HEK293T (cell line): ENCODE measurements around the gene AOC1.

Experiments
- BHLHE40 ChIP-seq: fragments of 450-650 bp; IDR thresholded peaks from 2 replicates; pipeline ENCODE4 v1.6.1; 2016; ENCODE audit warnings: mild to moderate bottlenecking, moderate library complexity, borderline replicate concordance
- ELF4 ChIP-seq: fragments of 450-650 bp; IDR thresholded peaks from 2 replicates; pipeline ENCODE4 v1.6.1; 2017; ENCODE audit warnings: antibody characterized with exemption
- FOXA1 ChIP-seq: fragments of 450-650 bp; IDR thresholded peaks from 2 replicates; pipeline ENCODE4 v1.6.1; 2016; ENCODE audit warnings: mild to moderate bottlenecking
- FOXK2 ChIP-seq: fragments of 450-650 bp; IDR thresholded peaks from 2 replicates; pipeline ENCODE4 v1.6.1; 2016; ENCODE audit warnings: mild to moderate bottlenecking
- FOXM1 ChIP-seq: fragments of 450-650 bp; IDR thresholded peaks from 2 replicates; pipeline ENCODE4 v1.6.1; 2017; ENCODE audit warnings: mild to moderate bottlenecking, borderline replicate concordance
- LEF1 ChIP-seq: fragments of 450-650 bp; IDR thresholded peaks from 2 replicates; pipeline ENCODE4 v1.6.1; 2017; ENCODE audit warnings: mild to moderate bottlenecking, borderline replicate concordance
- SP1 ChIP-seq: fragments of 450-650 bp; IDR thresholded peaks from 2 replicates; pipeline ENCODE4 v1.6.1; 2017
- SUZ12 ChIP-seq: fragments of 450-650 bp; IDR thresholded peaks from 2 replicates; pipeline ENCODE4 v1.6.1; 2016; ENCODE audit warnings: mild to moderate bottlenecking
- TARDBP ChIP-seq: fragments of 450-650 bp; IDR thresholded peaks from 2 replicates; pipeline ENCODE4 v1.6.1; 2016
- ZNF384 ChIP-seq: fragments of 450-650 bp; IDR thresholded peaks from 2 replicates; pipeline ENCODE4 v1.6.1; 2016
- TF ChIP-seq, protein P1 (sequence below): fragments of 450-650 bp; IDR thresholded peaks from 2 replicates; pipeline ENCODE4 v1.6.1; 2016

DNA sequence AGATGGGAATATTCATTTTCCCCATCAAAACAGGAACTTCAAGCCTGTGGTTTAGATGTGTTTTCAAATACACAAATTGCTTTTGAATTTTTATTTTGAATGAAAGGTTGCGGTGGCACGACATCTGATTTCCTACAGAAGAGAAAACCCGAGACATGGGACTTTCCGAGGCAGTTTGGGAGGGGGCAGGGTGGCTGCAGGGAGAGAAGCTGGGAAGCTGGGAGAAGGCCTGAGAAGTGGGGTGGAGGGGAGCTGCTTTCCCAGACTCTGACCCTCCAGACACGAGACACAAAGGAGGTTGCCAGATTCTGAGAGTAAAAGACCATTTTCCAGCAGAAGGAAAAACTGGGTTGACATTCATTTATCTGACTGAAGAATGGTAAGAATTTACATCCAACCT lies 32.2 kb upstream of the AOC1 start:
- TF ChIP-seq BHLHE40 (no peak), ELF4 (no peak), FOXK2 (no peak), SUZ12 (no peak), ZNF384 (no peak), SP1 (no peak), FOXM1 (no peak), FOXA1 (no peak), LEF1 (no peak), TARDBP (no peak)
- TF ChIP-seq, protein P1, sequence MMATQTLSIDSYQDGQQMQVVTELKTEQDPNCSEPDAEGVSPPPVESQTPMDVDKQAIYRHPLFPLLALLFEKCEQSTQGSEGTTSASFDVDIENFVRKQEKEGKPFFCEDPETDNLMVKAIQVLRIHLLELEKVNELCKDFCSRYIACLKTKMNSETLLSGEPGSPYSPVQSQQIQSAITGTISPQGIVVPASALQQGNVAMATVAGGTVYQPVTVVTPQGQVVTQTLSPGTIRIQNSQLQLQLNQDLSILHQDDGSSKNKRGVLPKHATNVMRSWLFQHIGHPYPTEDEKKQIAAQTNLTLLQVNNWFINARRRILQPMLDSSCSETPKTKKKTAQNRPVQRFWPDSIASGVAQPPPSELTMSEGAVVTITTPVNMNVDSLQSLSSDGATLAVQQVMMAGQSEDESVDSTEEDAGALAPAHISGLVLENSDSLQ: no peak
